K562 (cell line): ENCODE data around the gene MSH2. TPM values are rescaled to one million over a fixed set of nuclear protein-coding genes. Genes with fewer than 3 reads are reported as not detected.

Experiments
- ASH1L ChIP-seq: fragments of 450-650 bp; IDR thresholded peaks from 2 replicates; pipeline ENCODE4 v1.6.1; 2018; ENCODE audit warnings: borderline replicate concordance, mild to moderate bottlenecking, low read depth; ENCODE audit not compliant: partially characterized antibody
- ATF6 ChIP-seq: sonication (generic); formaldehyde crosslinking; IDR thresholded peaks from 2 replicates; pipeline ENCODE4 v1.4.0; 2020; ENCODE audit warnings: mild to moderate bottlenecking, missing genetic modification reagents
- BCOR ChIP-seq: fragments of 450-650 bp; IDR thresholded peaks from 2 replicates; pipeline ENCODE4 v1.6.1; 2016
- BRD4 ChIP-seq: fragments of 200-600 bp; sonication (generic); IDR thresholded peaks from 2 replicates; pipeline ENCODE4 v1.6.1; 2017; ENCODE audit warnings: inconsistent platforms
- CEBPG ChIP-seq, 3 experiments: fragments of 200-800 bp in 1 of 3; sonication (Bioruptor generic) in 1 of 3; sonication (generic) in 1 of 3; formaldehyde crosslinking in 1 of 3; IDR thresholded peaks in 2 of 3; conservative IDR thresholded peaks in 1 of 3; 2 replicates each; pipeline versions ENCODE4 v1.6.1 to v1.8.0; 2016 to 2022; ENCODE audit warnings: missing compliant biosample characterization in 2 of 3, missing genetic modification characterization in 2 of 3, mild to moderate bottlenecking in 1 of 3, missing genetic modification reagents in 1 of 3
- CHCHD3 ChIP-seq: fragments of 250-450 bp; sonication (Bioruptor Pico); IDR thresholded peaks from 2 replicates; pipeline ENCODE4 v2.1.2; 2022; ENCODE audit warnings: mild to moderate bottlenecking
- ESRRA ChIP-seq: fragments of 450-650 bp; IDR thresholded peaks from 2 replicates; pipeline ENCODE4 v1.6.1; 2014; ENCODE audit warnings: low read depth, mild to moderate bottlenecking, moderate library complexity, borderline replicate concordance
- ETV5 ChIP-seq: sonication (generic); formaldehyde crosslinking; IDR thresholded peaks from 2 replicates; pipeline ENCODE4 v1.4.0; 2020; ENCODE audit warnings: low read depth, mild to moderate bottlenecking, missing genetic modification reagents
- FIP1L1 ChIP-seq: fragments of 200-400 bp; formaldehyde crosslinking; IDR thresholded peaks from 2 replicates; pipeline ENCODE4 v1.6.1; 2018; ENCODE audit warnings: mild to moderate bottlenecking, low read depth, low read length; ENCODE audit not compliant: poor library complexity, severe bottlenecking
- HLTF ChIP-seq: fragments of 450-650 bp; IDR thresholded peaks from 2 replicates; pipeline ENCODE4 v1.6.1; 2016
- HMBOX1 ChIP-seq: sonication (generic); IDR thresholded peaks from 2 replicates; pipeline ENCODE4 v1.6.1; 2016
- JUND ChIP-seq, 2 experiments: IDR thresholded peaks; 2 replicates in 1 of 2; 3 replicates in 1 of 2; pipeline ENCODE4 v1.6.1; 2011; ENCODE audit warnings: borderline replicate concordance in 2 of 2, low read depth in 2 of 2, low read length in 2 of 2, improper control_type of control experiment in 1 of 2, missing biosample characterization in 1 of 2, missing genetic modification characterization in 1 of 2, missing genetic modification reagents in 1 of 2
- KDM1A ChIP-seq, 2 experiments: fragments of 450-650 bp; IDR thresholded peaks; 2 replicates each; pipeline ENCODE4 v1.6.1; 2016; ENCODE audit warnings: mild to moderate bottlenecking in 2 of 2
- MIER1 ChIP-seq: fragments of 450-650 bp; IDR thresholded peaks from 2 replicates; pipeline ENCODE4 v1.6.1; 2016; ENCODE audit warnings: antibody characterized with exemption, mild to moderate bottlenecking, low read depth
- MTF1 ChIP-seq: fragments of 250-450 bp; sonication (Bioruptor Pico); IDR thresholded peaks from 2 replicates; pipeline ENCODE4 v1.9.0; 2021; ENCODE audit warnings: moderate library complexity, mild to moderate bottlenecking, inconsistent platforms, borderline replicate concordance
- NUFIP1 ChIP-seq: fragments of 450-650 bp; IDR thresholded peaks from 2 replicates; pipeline ENCODE4 v1.6.1; 2018; ENCODE audit not compliant: partially characterized antibody
- PHF8 ChIP-seq: fragments of 200-600 bp; sonication (generic); IDR thresholded peaks from 2 replicates; pipeline ENCODE4 v1.6.1; 2012; ENCODE audit warnings: mixed run types, mild to moderate bottlenecking, inconsistent platforms, low read length, moderate library complexity, borderline replicate concordance
- RB1 ChIP-seq: fragments of 450-650 bp; IDR thresholded peaks from 2 replicates; pipeline ENCODE4 v1.6.1; 2017; ENCODE audit warnings: low read depth, mild to moderate bottlenecking
- SMARCB1 ChIP-seq: IDR thresholded peaks from 2 replicates; pipeline ENCODE4 v1.6.1; 2011; ENCODE audit warnings: improper control_type of control experiment, low read depth; ENCODE audit not compliant: insufficient read length
- ZFP36 ChIP-seq: fragments of 150-350 bp; IDR thresholded peaks from 2 replicates; pipeline ENCODE4 v1.6.1; 2018; ENCODE audit warnings: low read length, low read depth; ENCODE audit not compliant: partially characterized antibody
- ZFX ChIP-seq: sonication (generic); formaldehyde crosslinking; IDR thresholded peaks from 2 replicates; pipeline ENCODE4 v1.8.0; 2022; ENCODE audit warnings: mild to moderate bottlenecking, missing genetic modification reagents, moderate library complexity
- ZNF12 ChIP-seq: sonication (generic); formaldehyde crosslinking; IDR thresholded peaks from 2 replicates; pipeline ENCODE4 v1.4.0; 2020; ENCODE audit warnings: mild to moderate bottlenecking, missing genetic modification reagents
- ZNF174 ChIP-seq: fragments of 250-450 bp; sonication (Bioruptor Pico); IDR thresholded peaks from 2 replicates; pipeline ENCODE4 v1.4.0; 2020; ENCODE audit warnings: mild to moderate bottlenecking
- polyA plus RNA-seq, 8 experiments: library from polyadenylated mRNA; depleted of rRNA in 4 of 8; stranded (reverse) in 5 of 8; unstranded in 3 of 8; fragments of >200 nt; fragmentation: Nextera tagmentation in 2 of 8; fragmentation: Illumina TruSeq in 1 of 8; extraction: Ambion mirVana in 2 of 8; extraction: Trizol in 1 of 8; gene quantifications; 2 replicates each; pipeline versions ENCODE4 v1.2.1 to v1.2.3, GENCODE V29; 2011 to 2014; ENCODE audit warnings: inconsistent platforms in 1 of 8, missing spikeins in 1 of 8
- total RNA-seq, 7 experiments: library from RNA; depleted of rRNA in 6 of 7; stranded (reverse); fragments of >200 nt in 6 of 7; fragmentation: Illumina TruSeq in 2 of 7; extraction: Trizol in 2 of 7; gene quantifications; 2 replicates each; pipeline versions ENCODE4 v1.2.1 to v1.2.3, GENCODE V29; 2011 to 2021; ENCODE audit warnings: low replicate concordance in 1 of 7
- TF ChIP-seq, protein P1 (sequence below): fragments of 250-450 bp; sonication (Bioruptor Pico); IDR thresholded peaks from 2 replicates; pipeline ENCODE4 v1.5.0; 2020; ENCODE audit warnings: mild to moderate bottlenecking, borderline replicate concordance

Gene MSH2
- total and polyA plus RNA-seq, 9 of the 15 experiments (the other 6 are each of a cell fraction or from before 2014, with no cell fraction given), result 51.8 to 139 (median 113) TPM

DNA sequence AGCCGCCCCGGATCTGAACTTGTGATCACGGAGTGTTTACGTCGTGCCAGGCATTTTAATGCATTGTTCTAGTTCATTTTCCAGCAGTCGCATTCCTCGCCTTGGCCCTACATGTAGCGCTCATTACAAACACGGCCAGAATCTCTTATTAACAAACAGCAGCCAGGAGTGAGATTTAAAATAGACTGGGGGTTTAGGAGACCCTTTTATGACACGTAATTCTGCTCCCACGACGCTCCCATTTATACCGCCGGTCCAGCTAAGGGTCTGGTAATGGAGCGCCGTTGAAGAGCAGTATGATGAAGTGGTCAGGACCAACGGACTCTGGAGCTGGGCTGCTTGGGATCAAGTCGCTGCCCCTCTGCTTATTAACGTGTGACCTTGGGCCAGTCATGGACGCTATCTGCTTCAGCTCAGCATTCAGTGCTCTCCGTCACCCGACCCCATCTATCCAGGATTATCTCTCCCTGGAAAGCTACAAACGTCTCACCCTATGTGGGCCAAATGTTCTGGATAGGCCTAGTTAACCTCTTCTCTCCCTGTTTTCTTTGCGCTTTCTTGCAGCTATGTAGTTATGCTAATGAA lies 745 bp downstream of the MSH2 start (continued):
- TF ChIP-seq CEBPG (CRISPR knock-in tag; IDR thresholded peaks at IDR 0.05), result no peak
- TF ChIP-seq CEBPG (tag; conservative IDR thresholded peaks at IDR 0.05 in 1 of 2, IDR thresholded peaks at IDR 0.05 in 1 of 2), result no peak
- 0 out of 2 replicates have a peak, but pooled peaks have one; percentile 3 for TF ChIP-seq ATF6
- TF ChIP-seq KDM1A (IDR thresholded peaks at IDR 0.05), result peak; percentile 29 to 49; a peak in 1 of 4 replicates
- no peak for TF ChIP-seq ASH1L
- 0 out of 2 replicates have a peak, but pooled peaks have one; percentile 67 for TF ChIP-seq ZNF12
- no peak for TF ChIP-seq NUFIP1
- no peak for TF ChIP-seq SMARCB1
- no peak for TF ChIP-seq FIP1L1
- TF ChIP-seq ESRRA, result peak; percentile 23; the same call in 1 of the 2 replicates
- TF ChIP-seq BRD4, result no peak
- TF ChIP-seq CHCHD3 (CRISPR knock-in tag), result no peak
- peak; percentile 35; the same call in 1 of the 2 replicates for TF ChIP-seq ZFX (CRISPR knock-in tag)
- no peak for TF ChIP-seq MTF1 (CRISPR knock-in tag)
- 0 out of 2 replicates have a peak, but pooled peaks have one; percentile 60 for TF ChIP-seq ETV5 (CRISPR knock-in tag)
- peak; percentile 74 for TF ChIP-seq BCOR
- TF ChIP-seq ZNF174, result 0 out of 2 replicates have a peak, but pooled peaks have one; percentile 24
- TF ChIP-seq MIER1, result no peak
- TF ChIP-seq JUND (IDR thresholded peaks at IDR 0.05; ENCODE audit: borderline replicate concordance, low read depth, low read length), result no peak
- no peak for TF ChIP-seq JUND (tag; IDR thresholded peaks at IDR 0.05; ENCODE audit: borderline replicate concordance, low read depth, low read length)
- no peak for TF ChIP-seq PHF8
- TF ChIP-seq RB1, result no peak
- no peak for TF ChIP-seq HMBOX1
- TF ChIP-seq, protein P1, sequence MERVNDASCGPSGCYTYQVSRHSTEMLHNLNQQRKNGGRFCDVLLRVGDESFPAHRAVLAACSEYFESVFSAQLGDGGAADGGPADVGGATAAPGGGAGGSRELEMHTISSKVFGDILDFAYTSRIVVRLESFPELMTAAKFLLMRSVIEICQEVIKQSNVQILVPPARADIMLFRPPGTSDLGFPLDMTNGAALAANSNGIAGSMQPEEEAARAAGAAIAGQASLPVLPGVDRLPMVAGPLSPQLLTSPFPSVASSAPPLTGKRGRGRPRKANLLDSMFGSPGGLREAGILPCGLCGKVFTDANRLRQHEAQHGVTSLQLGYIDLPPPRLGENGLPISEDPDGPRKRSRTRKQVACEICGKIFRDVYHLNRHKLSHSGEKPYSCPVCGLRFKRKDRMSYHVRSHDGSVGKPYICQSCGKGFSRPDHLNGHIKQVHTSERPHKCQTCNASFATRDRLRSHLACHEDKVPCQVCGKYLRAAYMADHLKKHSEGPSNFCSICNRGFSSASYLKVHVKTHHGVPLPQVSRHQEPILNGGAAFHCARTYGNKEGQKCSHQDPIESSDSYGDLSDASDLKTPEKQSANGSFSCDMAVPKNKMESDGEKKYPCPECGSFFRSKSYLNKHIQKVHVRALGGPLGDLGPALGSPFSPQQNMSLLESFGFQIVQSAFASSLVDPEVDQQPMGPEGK (CRISPR knock-in tag), result no peak
- TF ChIP-seq ZFP36, result peak; percentile 30
- TF ChIP-seq HLTF, result no peak
- TF ChIP-seq, all 486 proteins: peak for 14
